NCI-H2029 treated with DMSO at 0.1 percent for 48 hours (cell line): ENCODE results near the gene VWA3A.
"Not testable (repeated sequence)": the region's sequence is repeated elsewhere in the genome, so short reads cannot be mapped to it uniquely, and the experiment has no call there.

Experiments used
- DNase-seq: peaks from one replicate; lab custom pipeline; 2025; lab: John Stamatoyannopoulos, UW

The VWA3A gene

DNA sequence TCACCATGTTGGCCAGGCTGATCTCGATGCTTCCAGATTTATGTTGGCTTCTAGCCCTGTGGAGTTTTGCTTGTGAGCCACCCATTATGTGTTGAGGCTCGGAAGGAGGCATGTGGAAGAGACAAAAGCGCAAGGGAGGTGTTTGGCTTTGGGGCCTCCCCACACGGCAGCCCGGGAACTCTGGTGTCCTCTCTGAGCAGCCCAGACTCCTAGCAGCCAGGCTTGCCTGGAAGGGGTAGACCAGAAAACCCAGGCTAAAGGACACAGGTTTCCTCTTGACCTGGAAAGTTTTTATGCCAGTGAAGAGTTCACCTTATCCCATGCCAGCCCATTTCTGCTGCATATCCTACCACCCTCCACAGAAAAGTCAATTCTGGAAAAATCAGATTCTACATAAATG lies 91.0 kb downstream of the VWA3A start:
- no peak for DNase-seq

GRCh38 chr16:22183901-22184614 lies 91.7 kb downstream of the VWA3A start:
- DNase-seq, result no peak

- DNase-seq, result no peak
Measured at GRCh38 chr16:22184615-22184968, 92.3 kb downstream of the VWA3A start.

- DNase-seq, result no peak
Measured at GRCh38 chr16:22186517-22186916, 94.2 kb downstream of the VWA3A start.

- no peak for DNase-seq
Measured at GRCh38 chr16:22188267-22188594, 95.9 kb downstream of the VWA3A start.

- DNase-seq, result peak; percentile 79
Measured at GRCh38 chr16:22188595-22189442, 96.5 kb downstream of the VWA3A start.

GRCh38 chr16:22189473-22190080 lies 97.2 kb downstream of the VWA3A start:
- no peak for DNase-seq

DNA sequence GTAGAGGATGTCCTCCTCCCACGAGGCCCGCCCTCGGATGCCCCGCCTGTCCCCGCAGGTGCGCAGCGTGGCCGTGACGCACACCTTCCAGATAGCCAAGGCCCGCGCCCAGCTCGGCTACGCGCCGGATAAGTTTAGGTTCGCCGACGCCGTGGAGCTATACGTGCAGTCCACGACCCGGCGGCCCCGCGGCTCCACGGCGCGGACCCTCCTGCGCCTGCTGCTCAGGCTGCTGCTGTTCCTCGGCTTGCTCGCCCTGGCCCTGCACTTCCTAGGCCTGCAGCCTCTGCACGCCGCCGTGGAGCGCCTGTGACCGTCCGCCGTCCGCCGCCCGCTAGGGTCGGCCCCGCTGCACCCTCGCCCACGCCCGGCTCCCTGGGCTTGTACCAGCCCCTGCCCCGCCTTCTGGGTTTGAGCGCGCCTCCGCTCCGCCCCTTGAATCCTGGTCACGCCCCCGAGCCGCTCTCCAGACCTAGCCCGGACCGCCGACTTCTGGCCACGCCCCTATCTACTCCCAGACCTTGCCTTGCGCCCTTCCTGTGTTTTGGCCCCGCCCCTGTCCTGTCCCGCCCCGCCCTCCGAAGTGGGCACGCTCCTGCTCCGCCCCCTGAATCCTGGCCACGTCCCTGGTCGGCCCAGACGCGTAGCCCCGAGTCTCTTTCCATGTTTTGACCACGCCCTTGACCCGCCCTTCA lies 97.9 kb downstream of the VWA3A start:
- peak; percentile 99 for DNase-seq

DNA sequence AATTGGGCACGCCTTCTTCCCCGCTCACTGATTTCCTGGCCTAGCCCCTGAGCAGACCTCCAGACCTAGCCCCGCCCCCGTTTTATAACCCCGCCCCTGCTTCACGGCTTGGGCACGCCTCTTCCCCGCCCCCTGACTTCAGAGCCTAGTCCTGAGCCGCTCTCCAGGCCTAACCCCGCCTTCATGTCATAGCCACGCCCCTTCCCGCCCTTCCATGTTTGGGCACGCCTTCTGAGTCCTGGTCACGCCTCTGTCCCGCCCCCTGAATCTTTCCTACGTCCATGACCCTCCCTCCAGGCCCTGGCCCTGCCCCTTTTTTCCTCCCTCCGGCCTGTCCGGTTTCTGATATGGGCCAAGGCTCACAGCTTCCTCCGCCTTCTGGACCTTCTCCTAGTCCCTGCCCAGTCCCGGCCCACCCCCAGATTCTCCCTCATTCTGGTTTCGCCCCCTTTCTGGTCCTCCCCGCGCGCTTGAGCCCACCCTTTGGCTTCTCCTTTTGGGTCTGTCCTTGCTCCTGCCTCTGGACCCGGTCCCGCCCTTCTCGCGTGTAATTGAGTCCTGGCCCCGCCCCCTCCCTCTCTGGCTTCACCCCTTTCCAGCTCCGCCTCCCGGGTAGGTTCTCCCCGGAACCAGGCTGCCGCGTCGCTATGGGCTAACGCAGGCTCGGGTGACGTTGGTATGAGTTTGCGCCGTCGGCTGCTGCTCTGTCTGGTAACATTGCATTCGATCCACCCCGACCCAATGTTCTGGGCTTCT lies 98.6 kb downstream of the VWA3A start:
- peak; percentile 99 for DNase-seq

GRCh38 chr16:22191532-22192260 lies 99.4 kb downstream of the VWA3A start:
- no peak for DNase-seq

GRCh38 chr16:22192261-22193062 lies 100.1 kb downstream of the VWA3A start:
- peak; percentile 41 for DNase-seq

- no peak for DNase-seq
Measured at GRCh38 chr16:22193063-22193411, 100.7 kb downstream of the VWA3A start.

- DNase-seq, result no peak
Measured at GRCh38 chr16:22194707-22195444, 102.5 kb downstream of the VWA3A start.

DNA sequence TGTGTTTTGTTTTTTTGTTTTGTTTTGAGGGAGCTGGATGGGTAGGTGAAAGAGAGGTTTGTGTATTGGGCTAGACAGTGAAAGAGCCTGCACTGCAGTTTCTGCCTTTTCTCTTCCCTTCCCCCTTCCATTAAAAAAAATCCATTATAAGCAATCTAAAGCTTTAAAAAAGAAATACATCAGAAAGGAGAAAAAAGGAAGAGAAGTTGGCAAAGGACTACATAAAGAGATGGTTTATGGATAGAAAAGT lies 103.0 kb downstream of the VWA3A start:
- no peak for DNase-seq

DNA sequence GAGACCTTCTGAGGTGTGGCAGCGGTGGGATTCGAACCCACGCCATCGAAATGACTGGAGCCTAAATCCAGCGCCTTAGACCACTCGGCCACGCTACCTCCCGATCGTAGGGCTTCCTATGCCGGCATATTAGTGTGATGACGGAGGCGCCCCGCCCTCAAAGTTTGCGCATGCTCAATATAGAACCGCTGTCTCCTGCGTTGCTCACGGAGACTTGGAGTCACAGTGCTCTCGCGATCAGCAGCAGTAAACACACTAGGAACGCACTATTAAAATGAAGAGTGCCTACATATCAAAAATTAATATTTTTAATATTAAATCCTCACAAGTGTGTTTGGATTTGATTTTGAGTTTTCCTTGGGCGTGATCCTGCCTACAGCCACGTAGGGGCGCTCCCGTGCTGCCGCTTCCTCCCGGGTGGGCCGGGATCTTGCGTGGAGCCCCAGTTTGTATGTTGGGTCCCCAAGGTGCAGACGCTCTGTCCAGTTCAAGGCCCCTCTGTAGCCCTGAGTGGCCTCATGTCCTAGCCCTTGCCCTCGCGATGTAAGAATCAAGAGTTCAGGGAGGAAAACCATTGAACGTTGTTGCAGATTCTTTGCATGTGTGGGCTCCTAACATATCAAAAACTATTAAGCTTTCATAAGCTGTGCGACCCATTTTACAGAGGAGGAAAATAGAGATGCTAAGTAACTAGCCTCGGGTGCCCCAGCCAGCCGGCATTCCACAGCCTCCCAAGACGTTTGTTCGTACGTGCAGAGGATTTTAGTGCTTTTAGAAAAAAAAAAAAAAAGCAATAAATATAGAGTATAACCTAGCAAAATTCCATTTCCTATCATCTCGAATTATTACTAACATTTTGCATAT lies 103.6 kb downstream of the VWA3A start:
- DNase-seq, result peak; percentile 81

DNA sequence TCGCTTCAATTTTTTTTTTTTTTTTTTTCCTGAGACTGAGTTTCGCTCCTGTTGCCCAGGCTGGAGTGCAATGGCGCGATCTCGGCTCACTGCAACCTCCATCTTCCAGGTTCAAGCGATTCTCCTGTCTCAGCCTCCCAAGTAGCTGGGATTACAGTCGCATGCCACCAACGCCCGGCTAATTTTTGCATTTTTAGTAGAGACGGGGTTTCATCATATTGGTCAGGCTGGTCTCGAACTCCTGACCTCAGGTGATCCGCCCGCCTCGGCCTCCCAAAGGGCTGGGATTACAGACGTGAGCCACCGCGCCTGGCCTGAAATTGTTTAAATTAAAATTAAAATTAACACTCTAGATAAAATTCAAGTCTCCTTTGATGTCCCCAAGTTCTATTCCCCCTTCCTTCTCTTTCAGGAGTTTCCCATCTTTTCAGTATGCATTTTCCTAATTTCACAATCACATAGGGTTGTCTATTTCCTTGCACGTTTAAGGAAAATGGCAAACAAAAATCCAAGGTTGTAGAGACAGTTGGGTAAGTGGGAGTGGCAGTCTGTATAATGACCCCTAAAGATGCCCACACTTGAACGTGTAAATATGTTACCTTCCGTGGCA lies 104.3 kb downstream of the VWA3A start:
- DNase-seq, result not testable (repeated sequence)

DNA sequence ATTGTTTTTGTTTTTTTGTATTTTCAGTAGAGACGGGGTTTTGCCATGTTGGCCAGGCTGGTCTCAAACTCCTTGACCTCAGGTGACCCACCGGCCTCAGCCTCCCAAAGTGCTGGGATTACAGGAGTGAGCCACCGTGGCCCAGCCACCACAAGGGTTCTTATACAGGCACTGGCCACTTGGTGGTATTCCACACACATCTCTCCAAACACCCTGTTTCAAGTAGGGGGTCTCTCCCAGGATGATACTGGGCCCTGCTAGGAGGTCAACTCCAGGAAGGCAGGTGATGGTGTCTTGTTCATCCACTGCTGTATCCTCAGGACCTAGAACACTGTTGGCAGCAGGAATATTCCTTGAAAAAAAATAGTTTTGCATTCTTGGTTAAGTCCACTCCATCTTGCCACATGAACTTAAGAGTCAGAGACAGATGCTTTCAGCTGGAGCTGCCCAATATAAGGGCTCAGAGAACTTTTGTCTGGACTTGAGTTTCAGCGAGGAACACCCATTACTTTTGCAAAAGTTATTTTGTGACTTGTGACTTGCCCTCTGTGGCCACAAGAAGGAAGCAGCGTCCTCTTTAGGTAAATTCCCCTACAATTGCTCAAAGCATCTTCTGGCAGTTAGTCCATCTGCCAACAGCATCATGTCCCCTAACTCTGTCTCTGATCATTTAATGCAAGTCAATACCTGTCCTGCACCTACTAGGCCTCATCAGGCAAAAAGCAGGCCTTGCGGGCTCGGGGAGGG lies 106.4 kb downstream of the VWA3A start:
- DNase-seq, result no peak

DNA sequence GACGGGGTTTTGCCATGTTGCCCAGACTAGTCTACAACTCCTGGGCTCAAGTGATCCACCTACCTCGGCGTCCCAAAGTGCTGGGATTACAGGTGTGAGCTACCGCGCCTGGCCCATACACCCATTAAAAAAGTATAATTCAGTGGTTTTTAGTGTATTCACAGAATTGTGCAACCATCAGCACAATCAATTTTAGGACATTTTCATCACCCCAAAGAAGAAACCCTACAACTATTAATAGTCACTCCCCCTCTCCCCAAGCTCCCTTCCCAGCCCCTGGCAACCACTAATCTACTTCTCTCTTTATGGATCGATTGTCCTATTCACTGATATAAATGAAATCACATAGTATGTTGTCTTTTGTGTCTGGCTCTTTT lies 109.9 kb downstream of the VWA3A start:
- DNase-seq, result no peak
